Heart right ventricle (tissue), 16 donors: Measurements from ENCODE around the gene SLC11A1. TPM values are rescaled to one million over a fixed set of nuclear protein-coding genes. Genes with fewer than 3 reads are reported as not detected.

Experiments
- ATAC-seq, 8 donors: fragments of 200-7000 bp; cut with Tn5 transposase; one replicate each; pipeline ENCODE4 v1.9.1; 2020; ENCODE audit warnings: mild to moderate bottlenecking in 8 of 8, moderate library complexity in 8 of 8, moderate number of reproducible peaks in 1 of 8
- DNase-seq, 2 donors: peaks; one replicate each; pipeline ENCODE4 v3.0.0-alpha.2; 2020
- H3K27ac ChIP-seq, 10 donors: fragments of 200-600 bp; sonication (generic) in 2 of 10; one replicate each; pipeline versions ENCODE4 v1.5.0 to v1.8.0; 2020 to 2022; ENCODE audit warnings: mild to moderate bottlenecking in 3 of 10
- H3K27me3 ChIP-seq, 7 donors: fragments of 200-600 bp; one replicate each; pipeline ENCODE4 v1.8.0; 2021 to 2022; ENCODE audit warnings: mild to moderate bottlenecking in 2 of 7
- H3K36me3 ChIP-seq, 9 donors: fragments of 200-600 bp; sonication (generic) in 1 of 9; one replicate each; pipeline versions ENCODE4 v1.5.0 to v1.8.0; 2020 to 2022; ENCODE audit warnings: mild to moderate bottlenecking in 2 of 9
- H3K4me1 ChIP-seq, 9 donors: fragments of 200-600 bp; sonication (generic) in 1 of 9; one replicate each; pipeline versions ENCODE4 v1.5.0 to v1.8.0; 2020 to 2022; ENCODE audit warnings: mild to moderate bottlenecking in 4 of 9
- H3K4me3 ChIP-seq, 10 donors: fragments of 200-600 bp; sonication (generic) in 2 of 10; one replicate each; pipeline versions ENCODE4 v1.5.0 to v1.8.0; 2020 to 2022; ENCODE audit warnings: mild to moderate bottlenecking in 7 of 10, moderate library complexity in 2 of 10
- H3K9me3 ChIP-seq, 11 donors: fragments of 200-600 bp in 10 of 11; sonication (generic) in 2 of 11; one replicate each; pipeline versions ENCODE4 v1.5.0 to v1.8.0; 2013 to 2022; ENCODE audit warnings: mild to moderate bottlenecking in 2 of 11, control low read depth in 1 of 11, moderate library complexity in 1 of 11
- WGBS, 2 donors: extraction: QIAGEN DNeasy Blood & Tissue Kit; methylation state at CpG; one replicate each; pipeline ENCODE4 v1.1.7; 2013; ENCODE audit warnings: inconsistent platforms in 1 of 2; 5-methylcytosine and 5-hydroxymethylcytosine counted together
- intact Hi-C, 10 donors: fragments of 100-400 bp; cut with DNase I; formaldehyde crosslinking; loops; one replicate each; pipeline versions ENCODE4 v1.11.1 to v1.14.2; 2022
- polyA plus RNA-seq, 2 donors: library from polyadenylated mRNA; stranded (reverse); fragments of 200-250 nt; gene quantifications; one replicate each; pipeline ENCODE4 v1.2.3, GENCODE V29; 2013
- total RNA-seq, 10 donors: library from RNA; stranded (reverse); fragmentation: NEBNext Ultra II Directional in 3 of 10; extraction: Animal tissue kit (Norgen Biotek cat#: 25700) in 3 of 10; gene quantifications; one replicate each; pipeline versions ENCODE4 v1.2.1 to v1.2.4, GENCODE V29; 2021 to 2023
- TF ChIP-seq, protein P1 (sequence below), 9 donors: fragments of 200-600 bp; sonication (generic) in 2 of 9; IDR thresholded peaks; one replicate each; pipeline versions ENCODE4 v1.5.0 to v1.8.0; 2021 to 2022; ENCODE audit warnings: antibody characterized with exemption in 9 of 9, mild to moderate bottlenecking in 5 of 9, moderate library complexity in 1 of 9
- donor health status: Arrhythmogenic right ventricular cardiomyopathy.
- donor health status: ischemic (EF 13 %, LVEDD 7.1; RV severe dilation, severe dysfunction).
- donor health status: healthy with polysubstance abuse.
- donor health status: DM: no; HTN: yes; CAD: no.
- donor health status: DM: no; HTN: no; CAD: no.
- donor health status: ischemic (EF 25% LVEDD 6.9; RV normal size, moderate dysfunction).
- donor health status: ischemic (EF 25% LVEDD 5.7; RV mildly dilated, moderate dysfunction).
- donor health status: healthy.
- donor health status: DM: yes; HTN: yes; CAD: no.
- donor health status: Ischemic cardiomyopathy.
- donor health status: ischemic (EF 35%, LVEDD 5.7; RV mildly dilated, moderate dysfunction).
- donor health status: nonischemic (EF 11% LVEDD 7.7; RV severe dilation, severe dysfunction).
- donor health status: DM: yes; HTN: yes; CAD: no.
- donor health status: PGD.
- donor health status: ischemic (EF 29% LVEDD 5.4; RV normal size, mild dysfunction).
- donor health status: nonischemic (EF 23%, LVEDD 6.1; RV moderate dilation, normal function).

The SLC11A1 gene
- total and polyA plus RNA-seq, 12 donors, result 0.64 to 9.1 (median 4.4) TPM

DNA sequence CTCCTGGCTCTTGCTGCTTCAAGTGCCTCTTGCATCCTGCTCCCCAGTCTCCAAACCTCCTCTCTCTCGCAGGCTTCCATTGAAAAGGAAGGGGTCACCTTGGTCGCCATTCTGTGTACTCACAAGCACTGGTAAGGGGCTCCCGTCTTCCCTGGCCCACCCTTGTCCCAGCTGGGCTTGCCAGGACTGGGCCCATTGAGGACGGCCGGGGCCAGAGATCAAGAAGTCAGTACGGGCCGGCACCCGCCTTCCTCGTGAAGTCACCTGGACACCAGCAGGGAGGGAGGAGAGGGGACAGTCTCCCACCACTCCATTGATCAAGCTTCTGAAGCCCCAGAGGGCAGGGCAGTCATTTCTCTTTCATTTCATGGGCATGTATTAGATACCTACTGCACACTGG is 41.4 kb upstream of the SLC11A1 start:
- ATAC-seq (no peak), DNase-seq (no peak)
- no peaks in the 10 kb centered on the region for H3K27me3 ChIP-seq
- TF ChIP-seq, protein P1, sequence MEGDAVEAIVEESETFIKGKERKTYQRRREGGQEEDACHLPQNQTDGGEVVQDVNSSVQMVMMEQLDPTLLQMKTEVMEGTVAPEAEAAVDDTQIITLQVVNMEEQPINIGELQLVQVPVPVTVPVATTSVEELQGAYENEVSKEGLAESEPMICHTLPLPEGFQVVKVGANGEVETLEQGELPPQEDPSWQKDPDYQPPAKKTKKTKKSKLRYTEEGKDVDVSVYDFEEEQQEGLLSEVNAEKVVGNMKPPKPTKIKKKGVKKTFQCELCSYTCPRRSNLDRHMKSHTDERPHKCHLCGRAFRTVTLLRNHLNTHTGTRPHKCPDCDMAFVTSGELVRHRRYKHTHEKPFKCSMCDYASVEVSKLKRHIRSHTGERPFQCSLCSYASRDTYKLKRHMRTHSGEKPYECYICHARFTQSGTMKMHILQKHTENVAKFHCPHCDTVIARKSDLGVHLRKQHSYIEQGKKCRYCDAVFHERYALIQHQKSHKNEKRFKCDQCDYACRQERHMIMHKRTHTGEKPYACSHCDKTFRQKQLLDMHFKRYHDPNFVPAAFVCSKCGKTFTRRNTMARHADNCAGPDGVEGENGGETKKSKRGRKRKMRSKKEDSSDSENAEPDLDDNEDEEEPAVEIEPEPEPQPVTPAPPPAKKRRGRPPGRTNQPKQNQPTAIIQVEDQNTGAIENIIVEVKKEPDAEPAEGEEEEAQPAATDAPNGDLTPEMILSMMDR (IDR thresholded peaks at IDR 0.05), result no peak
- H3K36me3 ChIP-seq, result peaks cover 0 to 32% (median 0%) of the 10 kb centered on the region in 9 donors
- intact Hi-C loops, result no loop called here
- H3K9me3 ChIP-seq, result no peaks in the 10 kb centered on the region
- H3K4me1 ChIP-seq, result no peaks in the 10 kb centered on the region
- 93 to 95% methylated on average over 9 of the region's 9 CpGs for WGBS, 2 donors
- no peak overlapping the region for H3K4me3 ChIP-seq
- H3K27ac ChIP-seq, result no peak overlapping the region

GRCh38 chr2:218341381-218341780 is 40.7 kb upstream of the SLC11A1 start:
- ATAC-seq, result no peak
- Histone ChIP-seq H3K4me1 (no peaks in the 10 kb centered on the region), H3K9me3 (no peaks in the 10 kb centered on the region), H3K27me3 (no peaks in the 10 kb centered on the region), H3K27ac (no peak overlapping the region), H3K36me3 (peaks cover 0 to 32% (median 0%) of the 10 kb centered on the region in 9 donors), H3K4me3 (no peak overlapping the region)
- TF ChIP-seq, protein P1 (IDR thresholded peaks at IDR 0.05), result no peak
- DNase-seq, result no peak
- WGBS, 2 donors, result 96 to 98% methylated on average over 8 of the region's 8 CpGs
- intact Hi-C loops, result no loop called here

DNA sequence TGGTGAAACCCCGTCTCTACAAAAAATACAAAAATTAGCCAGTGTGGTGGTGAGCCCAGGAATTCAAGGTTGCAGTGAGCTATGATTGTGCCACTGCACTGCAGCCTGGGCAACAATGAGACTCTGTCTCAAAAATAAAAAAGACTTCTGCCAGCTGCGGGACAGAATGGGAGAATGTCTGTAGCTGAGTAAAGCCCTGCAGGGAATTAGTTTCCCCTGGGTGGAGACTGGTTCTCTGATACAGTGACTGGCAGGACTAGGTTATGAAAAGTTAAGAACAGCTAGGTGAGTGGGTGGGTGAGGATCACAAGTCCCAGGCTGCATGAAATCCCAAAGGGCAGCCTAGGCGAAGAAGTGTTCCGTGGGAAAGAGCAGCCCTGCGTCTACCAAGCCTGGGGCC is 39.2 kb upstream of the SLC11A1 start:
- intact Hi-C loops, result no loop called here
- DNase-seq (no peak), ATAC-seq (no peak)
- Histone ChIP-seq H3K27ac (no peak overlapping the region), H3K4me1 (no peaks in the 10 kb centered on the region), H3K9me3 (no peaks in the 10 kb centered on the region), H3K4me3 (no peak overlapping the region), H3K36me3 (peaks cover 0 to 32% (median 0%) of the 10 kb centered on the region in 9 donors), H3K27me3 (no peaks in the 10 kb centered on the region)
- TF ChIP-seq, protein P1 (IDR thresholded peaks at IDR 0.05), result no peak
- WGBS, 2 donors, result 91 to 96% methylated on average over 5 of the region's 5 CpGs

GRCh38 chr2:218343591-218343990 is 38.5 kb upstream of the SLC11A1 start:
- DNase-seq (no peak), ATAC-seq (peak in 1 of 8 donors; percentile 16)
- no peak overlapping the region for H3K27ac ChIP-seq
- H3K4me3 ChIP-seq, result no peak overlapping the region
- H3K4me1 ChIP-seq, result no peaks in the 10 kb centered on the region
- 79% methylated on average over 3 of the region's 3 CpGs for WGBS, 2 donors
- H3K9me3 ChIP-seq, result no peaks in the 10 kb centered on the region
- peaks cover 0 to 32% (median 0%) of the 10 kb centered on the region in 9 donors for H3K36me3 ChIP-seq
- intact Hi-C loops, result no loop called here
- TF ChIP-seq, protein P1 (IDR thresholded peaks at IDR 0.05), result no peak
- H3K27me3 ChIP-seq, result no peaks in the 10 kb centered on the region
